HEK293 (cell line): ENCODE data around the gene TMC3.

ENCODE experiments used
- ATF2 ChIP-seq: fragments of 450-650 bp; formaldehyde crosslinking; IDR thresholded peaks from 2 replicates; pipeline ENCODE4 v1.5.1; 2016; ENCODE audit warnings: missing biosample characterization, missing genetic modification characterization, low read depth
- CTCF ChIP-seq: fragments of 450-650 bp; formaldehyde crosslinking; IDR thresholded peaks from 2 replicates; pipeline ENCODE4 v1.5.1; 2016; ENCODE audit warnings: missing biosample characterization, missing genetic modification characterization
- PBX3 ChIP-seq: sonication (generic); formaldehyde crosslinking; IDR thresholded peaks from 2 replicates; pipeline ENCODE4 v1.8.1; 2022; ENCODE audit warnings: mild to moderate bottlenecking, moderate library complexity, missing genetic modification reagents
- PRDM10 ChIP-seq: fragments of 450-650 bp; formaldehyde crosslinking; IDR thresholded peaks from 2 replicates; pipeline ENCODE4 v1.5.1; 2016; ENCODE audit warnings: missing biosample characterization, missing genetic modification characterization
- REST ChIP-seq: fragments of 450-650 bp; formaldehyde crosslinking; IDR thresholded peaks from 2 replicates; pipeline ENCODE4 v1.5.1; 2016; ENCODE audit warnings: missing biosample characterization, missing genetic modification characterization
- SETDB1 ChIP-seq: IDR thresholded peaks from one replicate; pipeline ENCODE4 v1.6.1; 2017; ENCODE audit warnings: mild to moderate bottlenecking, low read length, moderate library complexity, mixed read lengths; ENCODE audit not compliant: insufficient read length
- ZBTB20 ChIP-seq: fragments of 450-650 bp; formaldehyde crosslinking; IDR thresholded peaks from 2 replicates; pipeline ENCODE4 v1.5.1; 2016; ENCODE audit warnings: missing biosample characterization, missing genetic modification characterization
- ZBTB44 ChIP-seq: fragments of 450-650 bp; IDR thresholded peaks from 2 replicates; pipeline ENCODE4 v1.5.1; 2018; ENCODE audit warnings: missing biosample characterization, mild to moderate bottlenecking, missing genetic modification characterization
- ZNF292 ChIP-seq: fragments of 450-650 bp; formaldehyde crosslinking; IDR thresholded peaks from 2 replicates; pipeline ENCODE4 v1.5.1; 2016; ENCODE audit warnings: low read depth, missing biosample characterization, missing genetic modification characterization, borderline replicate concordance
- ZNF639 ChIP-seq: fragments of 450-650 bp; formaldehyde crosslinking; IDR thresholded peaks from 2 replicates; pipeline ENCODE4 v1.5.1; 2016; ENCODE audit warnings: missing biosample characterization, missing genetic modification characterization
- ZNF645 ChIP-seq: fragments of 450-650 bp; formaldehyde crosslinking; IDR thresholded peaks from 2 replicates; pipeline ENCODE4; 2016; ENCODE audit warnings: missing biosample characterization, missing genetic modification characterization
- TF ChIP-seq, protein P1 (sequence below): fragments of 450-650 bp; IDR thresholded peaks from 2 replicates; pipeline ENCODE4 v1.5.1; 2018; ENCODE audit warnings: missing biosample characterization, missing genetic modification characterization
- TF ChIP-seq, protein P2 (sequence below): fragments of 450-650 bp; formaldehyde crosslinking; IDR thresholded peaks from 2 replicates; pipeline ENCODE4 v1.5.1; 2016; ENCODE audit warnings: missing biosample characterization, missing genetic modification characterization

GRCh38 chr15:81343371-81343770 is 30.6 kb downstream of the TMC3 start:
- TF ChIP-seq SETDB1 (no peak), PRDM10 (tag by site-specific recombination) (no peak), ATF2 (tag by site-specific recombination) (no peak), ZNF639 (no peak), REST (tag by site-specific recombination) (no peak), ZNF645 (tag by site-specific recombination) (no peak), ZNF292 (tag by site-specific recombination) (no peak), PBX3 (CRISPR knock-in tag) (no peak), CTCF (tag by site-specific recombination) (no peak), ZBTB44 (tag by site-specific recombination) (no peak), ZBTB20 (no peak)
- TF ChIP-seq, protein P1, sequence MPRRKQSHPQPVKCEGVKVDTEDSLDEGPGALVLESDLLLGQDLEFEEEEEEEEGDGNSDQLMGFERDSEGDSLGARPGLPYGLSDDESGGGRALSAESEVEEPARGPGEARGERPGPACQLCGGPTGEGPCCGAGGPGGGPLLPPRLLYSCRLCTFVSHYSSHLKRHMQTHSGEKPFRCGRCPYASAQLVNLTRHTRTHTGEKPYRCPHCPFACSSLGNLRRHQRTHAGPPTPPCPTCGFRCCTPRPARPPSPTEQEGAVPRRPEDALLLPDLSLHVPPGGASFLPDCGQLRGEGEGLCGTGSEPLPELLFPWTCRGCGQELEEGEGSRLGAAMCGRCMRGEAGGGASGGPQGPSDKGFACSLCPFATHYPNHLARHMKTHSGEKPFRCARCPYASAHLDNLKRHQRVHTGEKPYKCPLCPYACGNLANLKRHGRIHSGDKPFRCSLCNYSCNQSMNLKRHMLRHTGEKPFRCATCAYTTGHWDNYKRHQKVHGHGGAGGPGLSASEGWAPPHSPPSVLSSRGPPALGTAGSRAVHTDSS (tag by site-specific recombination): no peak
- TF ChIP-seq, protein P2, sequence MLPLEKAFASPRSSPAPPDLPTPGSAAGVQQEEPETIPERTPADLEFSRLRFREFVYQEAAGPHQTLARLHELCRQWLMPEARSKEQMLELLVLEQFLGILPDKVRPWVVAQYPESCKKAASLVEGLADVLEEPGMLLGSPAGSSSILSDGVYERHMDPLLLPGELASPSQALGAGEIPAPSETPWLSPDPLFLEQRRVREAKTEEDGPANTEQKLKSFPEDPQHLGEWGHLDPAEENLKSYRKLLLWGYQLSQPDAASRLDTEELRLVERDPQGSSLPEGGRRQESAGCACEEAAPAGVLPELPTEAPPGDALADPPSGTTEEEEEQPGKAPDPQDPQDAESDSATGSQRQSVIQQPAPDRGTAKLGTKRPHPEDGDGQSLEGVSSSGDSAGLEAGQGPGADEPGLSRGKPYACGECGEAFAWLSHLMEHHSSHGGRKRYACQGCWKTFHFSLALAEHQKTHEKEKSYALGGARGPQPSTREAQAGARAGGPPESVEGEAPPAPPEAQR: no peak
